K562 (cell line): ENCODE data around the gene RASSF7. TPM values are rescaled to one million over a fixed set of nuclear protein-coding genes. Genes with fewer than 3 reads are reported as not detected.
A peak's percentile ranks its signal among the peaks of the same experiment; 100 is the strongest.

Experiments
- E2F3 ChIP-seq: fragments of 250-450 bp; sonication (Bioruptor Pico); IDR thresholded peaks from 2 replicates; pipeline ENCODE4 v1.4.0; 2020; ENCODE audit warnings: mild to moderate bottlenecking
- JUNB ChIP-seq: fragments of 450-650 bp; formaldehyde crosslinking; conservative IDR thresholded peaks from 2 replicates; pipeline ENCODE4 v1.4.0; 2020; ENCODE audit warnings: mild to moderate bottlenecking
- SAP30 ChIP-seq: fragments of 200-600 bp; sonication (generic); IDR thresholded peaks from 2 replicates; pipeline ENCODE4 v1.6.1; 2012; ENCODE audit warnings: borderline replicate concordance, low read depth, mild to moderate bottlenecking, moderate library complexity, low read length, control low read depth, inconsistent platforms; ENCODE audit not compliant: insufficient read depth, poor library complexity, severe bottlenecking
- polyA plus RNA-seq, 8 experiments: library from polyadenylated mRNA; depleted of rRNA in 4 of 8; stranded (reverse) in 5 of 8; unstranded in 3 of 8; fragments of >200 nt; fragmentation: Nextera tagmentation in 2 of 8; fragmentation: Illumina TruSeq in 1 of 8; extraction: Ambion mirVana in 2 of 8; extraction: Trizol in 1 of 8; gene quantifications; 2 replicates each; pipeline versions ENCODE4 v1.2.1 to v1.2.3, GENCODE V29; 2011 to 2014; ENCODE audit warnings: inconsistent platforms in 1 of 8, missing spikeins in 1 of 8
- total RNA-seq, 7 experiments: library from RNA; depleted of rRNA in 6 of 7; stranded (reverse); fragments of >200 nt in 6 of 7; fragmentation: Illumina TruSeq in 2 of 7; extraction: Trizol in 2 of 7; gene quantifications; 2 replicates each; pipeline versions ENCODE4 v1.2.1 to v1.2.3, GENCODE V29; 2011 to 2021; ENCODE audit warnings: low replicate concordance in 1 of 7
- TF ChIP-seq, protein P1 (sequence below): fragments of 450-650 bp; IDR thresholded peaks from 2 replicates; pipeline ENCODE4 v1.6.1; 2016; ENCODE audit warnings: borderline replicate concordance
- TF ChIP-seq, protein P2 (sequence below): fragments of 450-650 bp; IDR thresholded peaks from 2 replicates; pipeline ENCODE4 v1.6.1; 2016; ENCODE audit warnings: mild to moderate bottlenecking

RASSF7 gene
- total and polyA plus RNA-seq, 9 of the 15 experiments (the other 6 are each of a cell fraction or from before 2014, with no cell fraction given), result 0.41 to 45.2 (median 18.6) TPM

- TF ChIP-seq, protein P1, sequence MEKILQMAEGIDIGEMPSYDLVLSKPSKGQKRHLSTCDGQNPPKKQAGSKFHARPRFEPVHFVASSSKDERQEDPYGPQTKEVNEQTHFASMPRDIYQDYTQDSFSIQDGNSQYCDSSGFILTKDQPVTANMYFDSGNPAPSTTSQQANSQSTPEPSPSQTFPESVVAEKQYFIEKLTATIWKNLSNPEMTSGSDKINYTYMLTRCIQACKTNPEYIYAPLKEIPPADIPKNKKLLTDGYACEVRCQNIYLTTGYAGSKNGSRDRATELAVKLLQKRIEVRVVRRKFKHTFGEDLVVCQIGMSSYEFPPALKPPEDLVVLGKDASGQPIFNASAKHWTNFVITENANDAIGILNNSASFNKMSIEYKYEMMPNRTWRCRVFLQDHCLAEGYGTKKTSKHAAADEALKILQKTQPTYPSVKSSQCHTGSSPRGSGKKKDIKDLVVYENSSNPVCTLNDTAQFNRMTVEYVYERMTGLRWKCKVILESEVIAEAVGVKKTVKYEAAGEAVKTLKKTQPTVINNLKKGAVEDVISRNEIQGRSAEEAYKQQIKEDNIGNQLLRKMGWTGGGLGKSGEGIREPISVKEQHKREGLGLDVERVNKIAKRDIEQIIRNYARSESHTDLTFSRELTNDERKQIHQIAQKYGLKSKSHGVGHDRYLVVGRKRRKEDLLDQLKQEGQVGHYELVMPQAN, result 0 out of 2 replicates have a peak, but pooled peaks have one; percentile 29
- TF ChIP-seq SAP30, result peak; percentile 14
- TF ChIP-seq E2F3 (CRISPR knock-in tag), result no peak
- TF ChIP-seq, protein P2, sequence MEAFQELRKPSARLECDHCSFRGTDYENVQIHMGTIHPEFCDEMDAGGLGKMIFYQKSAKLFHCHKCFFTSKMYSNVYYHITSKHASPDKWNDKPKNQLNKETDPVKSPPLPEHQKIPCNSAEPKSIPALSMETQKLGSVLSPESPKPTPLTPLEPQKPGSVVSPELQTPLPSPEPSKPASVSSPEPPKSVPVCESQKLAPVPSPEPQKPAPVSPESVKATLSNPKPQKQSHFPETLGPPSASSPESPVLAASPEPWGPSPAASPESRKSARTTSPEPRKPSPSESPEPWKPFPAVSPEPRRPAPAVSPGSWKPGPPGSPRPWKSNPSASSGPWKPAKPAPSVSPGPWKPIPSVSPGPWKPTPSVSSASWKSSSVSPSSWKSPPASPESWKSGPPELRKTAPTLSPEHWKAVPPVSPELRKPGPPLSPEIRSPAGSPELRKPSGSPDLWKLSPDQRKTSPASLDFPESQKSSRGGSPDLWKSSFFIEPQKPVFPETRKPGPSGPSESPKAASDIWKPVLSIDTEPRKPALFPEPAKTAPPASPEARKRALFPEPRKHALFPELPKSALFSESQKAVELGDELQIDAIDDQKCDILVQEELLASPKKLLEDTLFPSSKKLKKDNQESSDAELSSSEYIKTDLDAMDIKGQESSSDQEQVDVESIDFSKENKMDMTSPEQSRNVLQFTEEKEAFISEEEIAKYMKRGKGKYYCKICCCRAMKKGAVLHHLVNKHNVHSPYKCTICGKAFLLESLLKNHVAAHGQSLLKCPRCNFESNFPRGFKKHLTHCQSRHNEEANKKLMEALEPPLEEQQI, result no peak
- TF ChIP-seq JUNB, result no peak
Observed at GRCh38 chr11:567629-568292, 7.0 kb downstream of the RASSF7 start (continued).
